Upper lobe of left lung (tissue), 4 donors: ENCODE measurements around the gene BRAF.

Experiments
- POLR2A ChIP-seq, 4 donors: fragments of 450-650 bp; IDR thresholded peaks; one replicate each; pipeline ENCODE4 v1.5.1; 2016 to 2017; ENCODE audit warnings: antibody characterized with exemption in 4 of 4, mild to moderate bottlenecking in 2 of 4
- TF ChIP-seq, protein P1 (sequence below), 6 experiments: fragments of 450-650 bp in 4 of 6; fragments of 200-600 bp in 2 of 6; sonication (generic) in 2 of 6; IDR thresholded peaks; one replicate each; pipeline ENCODE4 v1.5.1; 2016 to 2019; ENCODE audit warnings: antibody characterized with exemption in 6 of 6

DNA sequence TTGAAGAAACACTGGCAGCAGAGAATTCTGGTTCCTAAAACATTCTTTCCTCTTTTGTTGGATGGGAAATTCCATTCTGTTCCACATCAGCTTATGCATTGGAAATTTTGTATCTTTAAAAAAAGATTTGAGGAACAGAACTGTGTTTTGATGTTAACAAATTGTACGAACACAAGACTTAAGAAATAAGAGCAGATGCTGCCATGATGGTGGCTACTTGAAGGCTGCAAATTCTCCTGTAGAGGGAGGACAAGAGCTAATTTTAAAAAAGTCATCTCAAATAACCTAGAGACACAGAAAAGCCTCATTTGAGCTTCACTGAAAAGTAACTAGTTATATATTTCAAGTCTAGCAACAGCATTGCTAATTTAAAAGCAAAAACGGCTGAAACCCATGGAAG lies 198.4 kb downstream of the BRAF start:
- TF ChIP-seq, protein P1, sequence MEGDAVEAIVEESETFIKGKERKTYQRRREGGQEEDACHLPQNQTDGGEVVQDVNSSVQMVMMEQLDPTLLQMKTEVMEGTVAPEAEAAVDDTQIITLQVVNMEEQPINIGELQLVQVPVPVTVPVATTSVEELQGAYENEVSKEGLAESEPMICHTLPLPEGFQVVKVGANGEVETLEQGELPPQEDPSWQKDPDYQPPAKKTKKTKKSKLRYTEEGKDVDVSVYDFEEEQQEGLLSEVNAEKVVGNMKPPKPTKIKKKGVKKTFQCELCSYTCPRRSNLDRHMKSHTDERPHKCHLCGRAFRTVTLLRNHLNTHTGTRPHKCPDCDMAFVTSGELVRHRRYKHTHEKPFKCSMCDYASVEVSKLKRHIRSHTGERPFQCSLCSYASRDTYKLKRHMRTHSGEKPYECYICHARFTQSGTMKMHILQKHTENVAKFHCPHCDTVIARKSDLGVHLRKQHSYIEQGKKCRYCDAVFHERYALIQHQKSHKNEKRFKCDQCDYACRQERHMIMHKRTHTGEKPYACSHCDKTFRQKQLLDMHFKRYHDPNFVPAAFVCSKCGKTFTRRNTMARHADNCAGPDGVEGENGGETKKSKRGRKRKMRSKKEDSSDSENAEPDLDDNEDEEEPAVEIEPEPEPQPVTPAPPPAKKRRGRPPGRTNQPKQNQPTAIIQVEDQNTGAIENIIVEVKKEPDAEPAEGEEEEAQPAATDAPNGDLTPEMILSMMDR (IDR thresholded peaks at IDR 0.05) = no peak
- TF ChIP-seq POLR2A (IDR thresholded peaks at IDR 0.05) = no peak
